HepG2 (cell line): ENCODE measurements around the gene MRPS35. TPM values are rescaled to one million over a fixed set of nuclear protein-coding genes. Genes with fewer than 3 reads are reported as not detected.
A peak's percentile ranks its signal among the peaks of the same experiment; 100 is the strongest.

ENCODE experiments used
- ATAC-seq: fragments of 200-7000 bp; cut with Tn5 transposase; 3 replicates; pipeline ENCODE4 v1.9.1; 2020; ENCODE audit warnings: mild to moderate bottlenecking, moderate library complexity
- BruUV-seq: library from RNA; stranded (reverse); fragments of 400-500 nt; replicated peaks from 2 replicates; lab custom pipeline; 2021; lab: Mats Ljungman, UMichigan
- CTCF ChIA-PET: fragments of 300-600 bp; formaldehyde crosslinking; extraction: SDS; loops from one replicate; lab custom pipeline; 2021; ENCODE audit warnings: low total read pairs, inconsistent platforms, low intra/inter-chr PET ratio; lab: Yijun Ruan, JAX
- POLR2A ChIA-PET: fragments of 350-600 bp; sonication (Branson Sonifier 250); formaldehyde crosslinking; loops from one replicate; lab custom pipeline; 2020; ENCODE audit warnings: antibody characterized with exemption, inconsistent platforms; lab: Yijun Ruan, JAX
- DNase-seq: peaks from one replicate; pipeline ENCODE4 v3.0.0-alpha.2; 2015; ENCODE audit warnings: low spot score
- FAIRE-seq: peaks from 3 replicates; lab custom pipeline; 2011; peaks lifted over from hg19 to GRCh38; lab: Jason Lieb, UNC
- H2AFZ ChIP-seq: one replicate; pipeline ENCODE4 v1.6.1; 2011; ENCODE audit warnings: low read length, inconsistent platforms
- H3K27ac ChIP-seq: fragments of 300-600 bp; 3 replicates; pipeline ENCODE4 v1.8.0; 2011; ENCODE audit warnings: mixed run types, mild to moderate bottlenecking, mixed read lengths, low read length, inconsistent platforms; ENCODE audit not compliant: insufficient read depth; ENCODE audit errors: extremely low read length
- H3K27me3 ChIP-seq, 2 experiments: fragments of 200-600 bp in 1 of 2; 2 replicates in 1 of 2; 3 replicates in 1 of 2; pipeline versions ENCODE4 v1.6.0 to v1.8.0; 2011; ENCODE audit warnings: low read length in 2 of 2, mild to moderate bottlenecking in 2 of 2, moderate library complexity in 2 of 2, inconsistent platforms in 1 of 2; ENCODE audit not compliant: insufficient read depth in 2 of 2, control insufficient read depth in 1 of 2
- H3K36me3 ChIP-seq, 2 experiments: fragments of 200-600 bp in 1 of 2; replicated peaks in 1 of 2; 2 replicates in 1 of 2; 3 replicates in 1 of 2; pipeline versions ENCODE4 v1.5.1 to v1.8.0; 2011; ENCODE audit warnings: low read length in 2 of 2, inconsistent platforms in 1 of 2; ENCODE audit not compliant: insufficient read depth in 2 of 2, control insufficient read depth in 1 of 2
- H3K4me1 ChIP-seq: 2 replicates; pipeline ENCODE4 v1.5.1; 2012; ENCODE audit warnings: low read length, inconsistent platforms; ENCODE audit not compliant: insufficient read depth
- H3K4me2 ChIP-seq: 2 replicates; pipeline ENCODE4 v1.6.0; 2011; ENCODE audit warnings: low read depth, low read length, inconsistent platforms
- H3K4me3 ChIP-seq, 3 experiments: fragments of 200-600 bp in 1 of 3; sonication (generic), shearing (Covaris generic) in 1 of 3; replicated peaks in 1 of 3; 2 replicates each; pipeline ENCODE4 v1.5.1; 2011 to 2016; ENCODE audit warnings: low read length in 3 of 3, inconsistent platforms in 2 of 3, low read depth in 2 of 3, mild to moderate bottlenecking in 2 of 3, control low read depth in 1 of 3, mixed read lengths in 1 of 3; ENCODE audit not compliant: insufficient read depth in 1 of 3
- H3K79me2 ChIP-seq: one replicate; pipeline ENCODE4 v1.6.1; 2011; ENCODE audit warnings: low read length, inconsistent platforms; ENCODE audit not compliant: insufficient read depth
- H3K9ac ChIP-seq: 2 replicates; pipeline ENCODE4 v1.6.0; 2011; ENCODE audit warnings: mild to moderate bottlenecking, low read depth, low read length, inconsistent platforms; ENCODE audit not compliant: insufficient read depth
- H3K9me3 ChIP-seq: 2 replicates; pipeline ENCODE4 v1.5.1; 2012; ENCODE audit warnings: mild to moderate bottlenecking, low read length
- H4K20me1 ChIP-seq: 2 replicates; pipeline ENCODE4 v1.6.0; 2011; ENCODE audit warnings: inconsistent platforms, mild to moderate bottlenecking, low read length, moderate library complexity; ENCODE audit not compliant: insufficient read depth
- ERF ChIP-seq: IDR thresholded peaks from 2 replicates; pipeline ENCODE4 v1.6.1; 2018; ENCODE audit warnings: missing biosample characterization, missing genetic modification reagents
- FOXK1 ChIP-seq: sonication (generic); formaldehyde crosslinking; IDR thresholded peaks from 2 replicates; pipeline ENCODE4 v1.4.0; 2020; ENCODE audit warnings: low read depth, missing genetic modification reagents, borderline replicate concordance
- GATAD2A ChIP-seq: IDR thresholded peaks from 2 replicates; pipeline ENCODE4 v1.6.1; 2016
- HCFC1 ChIP-seq: fragments of 150-350 bp; IDR thresholded peaks from 2 replicates; pipeline ENCODE4 v1.6.1; 2014; ENCODE audit warnings: low read depth, low read length
- HNF4A ChIP-seq: sonication (generic); formaldehyde crosslinking; IDR thresholded peaks from 2 replicates; pipeline ENCODE4 v1.4.0; 2020; ENCODE audit warnings: missing genetic modification reagents
- IRF2 ChIP-seq: IDR thresholded peaks from 2 replicates; pipeline ENCODE4 v1.6.1; 2018; ENCODE audit warnings: missing genetic modification reagents, missing compliant biosample characterization
- NBN ChIP-seq: fragments of 450-650 bp; conservative IDR thresholded peaks from 2 replicates; pipeline ENCODE4 v1.6.1; 2017
- PAX8 ChIP-seq: sonication (generic); formaldehyde crosslinking; IDR thresholded peaks from 2 replicates; pipeline ENCODE4 v1.8.0; 2022; ENCODE audit warnings: mild to moderate bottlenecking, missing genetic modification reagents, borderline replicate concordance
- TARDBP ChIP-seq: sonication (generic); formaldehyde crosslinking; IDR thresholded peaks from 2 replicates; pipeline ENCODE4 v1.8.0; 2022; ENCODE audit warnings: mild to moderate bottlenecking, missing genetic modification reagents
- ZFP36L2 ChIP-seq: sonication (generic); formaldehyde crosslinking; IDR thresholded peaks from 2 replicates; pipeline ENCODE4 v1.4.0; 2020; ENCODE audit warnings: missing genetic modification reagents
- ZNF234 ChIP-seq: sonication (generic); formaldehyde crosslinking; conservative IDR thresholded peaks from 2 replicates; pipeline ENCODE4 v1.5.1; 2020; ENCODE audit warnings: mild to moderate bottlenecking, missing genetic modification reagents
- ZNF30 ChIP-seq: sonication (generic); formaldehyde crosslinking; IDR thresholded peaks from 2 replicates; pipeline ENCODE4 v1.5.0; 2020; ENCODE audit warnings: mild to moderate bottlenecking, missing genetic modification reagents
- ZNF318 ChIP-seq: sonication (generic); formaldehyde crosslinking; IDR thresholded peaks from 2 replicates; pipeline ENCODE4 v1.4.0; 2020; ENCODE audit warnings: mild to moderate bottlenecking, missing genetic modification reagents
- ZNF619 ChIP-seq: sonication (generic); formaldehyde crosslinking; IDR thresholded peaks from 2 replicates; pipeline ENCODE4 v1.4.0; 2020; ENCODE audit warnings: mild to moderate bottlenecking, missing genetic modification reagents
- ZNF660 ChIP-seq: sonication (generic); formaldehyde crosslinking; IDR thresholded peaks from 2 replicates; pipeline ENCODE4 v1.5.1; 2020; ENCODE audit warnings: mild to moderate bottlenecking, low read depth, missing genetic modification reagents, borderline replicate concordance
- ZNF7 ChIP-seq: IDR thresholded peaks from 2 replicates; pipeline ENCODE4 v1.6.1; 2016; ENCODE audit warnings: missing biosample characterization, missing genetic modification reagents
- WGBS: methylation state at CpG from one replicate; pipeline ENCODE4 v1.1.6; 2017; ENCODE audit warnings: low lambda C conversion rate; 5-methylcytosine and 5-hydroxymethylcytosine counted together
- in situ Hi-C: cut with HindIII; loops from 2 replicates; pipeline ENCODE4 v1.10.0; 2017; ENCODE audit warnings: low pct_unique_long_range_greater_than_20kb; ENCODE audit not compliant: extremely low pct_ligation_motif_present
- intact Hi-C: fragments of 100-400 bp; cut with micrococcal nuclease; formaldehyde crosslinking; loops from one replicate; pipeline ENCODE4 v1.10.0; 2022; ENCODE audit not compliant: unreplicated experiment
- polyA plus RNA-seq, 8 experiments: library from polyadenylated mRNA; depleted of rRNA in 3 of 8; stranded (reverse) in 7 of 8; unstranded in 1 of 8; fragments of >200 nt; fragmentation: Illumina TruSeq in 4 of 8; extraction: Trizol in 4 of 8; gene quantifications; 2 replicates each; pipeline versions ENCODE4 v1.2.1 to v1.2.3, GENCODE V29; 2011 to 2016; ENCODE audit warnings: low read depth in 4 of 8, missing spikeins in 1 of 8, mixed read lengths in 1 of 8; ENCODE audit not compliant: insufficient read depth in 1 of 8
- total RNA-seq, 5 experiments: library from RNA; depleted of rRNA; stranded (reverse); fragments of >200 nt; fragmentation: Illumina TruSeq; extraction: Trizol; gene quantifications; 2 replicates each; pipeline ENCODE4 v1.2.3, GENCODE V29; 2016; ENCODE audit warnings: low read depth in 1 of 5

Gene MRPS35
- total and polyA plus RNA-seq, 2 of the 13 experiments (the other 11 are each of a cell fraction or from before 2014, with no cell fraction given): 63.4 to 104 TPM

GRCh38 chr12:27695556-27696292, 14.9 kb upstream of the MRPS35 start (continued):
- TF ChIP-seq ZNF7 (CRISPR knock-in tag) (no peak), ERF (CRISPR knock-in tag) (no peak), IRF2 (CRISPR knock-in tag) (no peak), ZNF234 (CRISPR knock-in tag) (no peak), GATAD2A (peak; percentile 60), ZNF619 (CRISPR knock-in tag) (no peak), FOXK1 (CRISPR knock-in tag) (no peak), NBN (no peak), HCFC1 (no peak)
- TF ChIP-seq, all 625 proteins: peak for 7

GRCh38 chr12:27696293-27696652, 14.4 kb upstream of the MRPS35 start, which contains the start of gene REP15:
TSS of gene REP15 (plus strand) at chr12:27696447. CDS start at chr12:27696563, 116 bp downstream.
- 27% methylated on average over 5 of the region's 5 CpGs for WGBS
- CTCF ChIA-PET: no interaction called here
- Histone ChIP-seq H3K27ac (peak within 1 kb of the TSS; percentile 61), H3K9ac (peak within 1 kb of the TSS; percentile 20; the same call in 1 of the 2 replicates), H3K4me3 (0 out of 6 replicates have a peak within 1 kb of the TSS, but pooled peaks of 2 of the 3 experiments have one; percentile 1 to 30), H2AFZ (no peak within 1 kb of the TSS), H3K36me3 (peaks cover 0 to 8% of the 10 kb centered on the region in 2 experiments; a peak in 2 of 5 replicates), H3K9me3 (no peaks in the 10 kb centered on the region), H3K79me2 (no peaks in the 10 kb centered on the region), H3K27me3 (no peaks in the 10 kb centered on the region), H4K20me1 (no peaks in the 10 kb centered on the region), H3K4me2 (peak within 1 kb of the TSS; percentile 55), H3K4me1 (peaks cover 40% of the 10 kb centered on the region)
- ATAC-seq (peak; percentile 90), FAIRE-seq (peak; percentile 23), DNase-seq (peak; percentile 48)
- intact Hi-C loops (no loop called here), in situ Hi-C loops (no loop called here)
- BruUV-seq: no TSS peak
- POLR2A ChIA-PET: interaction anchor here (2.0 to 3.4 kb wide), 2 partner anchors 10 to 14 kb away, joined by 14 to 18 read pairs; no protein-coding TSS in a partner anchor
- no peak for TF ChIP-seq ZNF318 (CRISPR knock-in tag)
- TF ChIP-seq ZFP36L2 (CRISPR knock-in tag): no peak
- TF ChIP-seq TARDBP (CRISPR knock-in tag): 0 out of 2 replicates have a peak, but pooled peaks have one; percentile 17
- no peak for TF ChIP-seq ZNF660 (CRISPR knock-in tag)
- TF ChIP-seq ZNF30 (CRISPR knock-in tag): no peak
- TF ChIP-seq HNF4A: 0 out of 2 replicates have a peak, but pooled peaks have one; percentile 7
- TF ChIP-seq PAX8: no peak
